Stimulated activated naive CD4-positive, alpha-beta T cell (primary cell): ENCODE data around the gene PIK3R4.

Source experiments
- DNase-seq, 6 experiments: peaks; one replicate each; lab custom pipeline; 2025; lab: John Stamatoyannopoulos, UW

PIK3R4 gene

GRCh38 chr3:130741946-130742610 lies 4.6 kb downstream of the PIK3R4 start:
- no peak for DNase-seq

GRCh38 chr3:130739848-130740247 lies 6.8 kb downstream of the PIK3R4 start:
- DNase-seq, result no peak

- DNase-seq, result no peak
These were observed 8.4 kb downstream of the PIK3R4 start for GRCh38 chr3:130738241-130738640.

- DNase-seq, result no peak
These were observed 9.0 kb downstream of the PIK3R4 start for GRCh38 chr3:130737622-130738021.

- no peak for DNase-seq
These were observed 13.3 kb downstream of the PIK3R4 start for GRCh38 chr3:130733236-130733875.

GRCh38 chr3:130732501-130732900 lies 14.1 kb downstream of the PIK3R4 start:
- no peak for DNase-seq

GRCh38 chr3:130731817-130732216 lies 14.8 kb downstream of the PIK3R4 start:
- DNase-seq, result no peak

- no peak for DNase-seq
These were observed 17.5 kb downstream of the PIK3R4 start for GRCh38 chr3:130729154-130729553.

- no peak for DNase-seq
These were observed 18.6 kb downstream of the PIK3R4 start for GRCh38 chr3:130728037-130728436.

- DNase-seq, result no peak
These were observed 20.9 kb downstream of the PIK3R4 start for GRCh38 chr3:130725746-130726145.

GRCh38 chr3:130715616-130716015 lies 31.0 kb downstream of the PIK3R4 start:
- DNase-seq, result no peak

- no peak for DNase-seq
These were observed 33.8 kb downstream of the PIK3R4 start for GRCh38 chr3:130712718-130713423.

- no peak for DNase-seq
These were observed 34.9 kb downstream of the PIK3R4 start for GRCh38 chr3:130711565-130712324.

GRCh38 chr3:130709671-130710070 lies 37.0 kb downstream of the PIK3R4 start:
- no peak for DNase-seq

GRCh38 chr3:130707902-130708601 lies 38.6 kb downstream of the PIK3R4 start:
- no peak for DNase-seq

- no peak for DNase-seq
These were observed 41.1 kb downstream of the PIK3R4 start for GRCh38 chr3:130705501-130705900.

GRCh38 chr3:130702985-130703384 lies 43.6 kb downstream of the PIK3R4 start:
- no peak for DNase-seq

GRCh38 chr3:130700541-130700940 lies 46.1 kb downstream of the PIK3R4 start:
- DNase-seq, result no peak

- DNase-seq, result peak in 1 of 6 experiments; percentile 1
These were observed 46.9 kb downstream of the PIK3R4 start for GRCh38 chr3:130699765-130700164.

GRCh38 chr3:130693314-130693713 lies 53.3 kb downstream of the PIK3R4 start:
- DNase-seq, result no peak

GRCh38 chr3:130692455-130692854 lies 54.2 kb downstream of the PIK3R4 start:
- no peak for DNase-seq
